Measurements from ENCODE around the gene WNK1. TPM values are rescaled to one million over a fixed set of nuclear protein-coding genes. Genes with fewer than 3 reads are reported as not detected.

WNK1 gene
- total and polyA plus RNA-seq, 12 donors: 43.5 to 408 (median 304) TPM

GRCh38 chr12:903055-903454, 150.7 kb downstream of the WNK1 start:
- 86% methylated on average over 5 of the region's 5 CpGs for WGBS, 2 donors
- Histone ChIP-seq H3K9me3 (no peaks in the 10 kb centered on the region), H3K27ac (peak overlapping the region in 1 of 10 donors; percentile 26), H3K27me3 (no peaks in the 10 kb centered on the region), H3K4me3 (no peak overlapping the region), H3K36me3 (peaks cover 3 to 100% (median 76%) of the 10 kb centered on the region in 9 donors), H3K4me1 (peaks cover 0 to 24% (median 13%) of the 10 kb centered on the region in 9 donors)
- intact Hi-C loops (cut with DNase I): no loop called here
- TF ChIP-seq, protein P1, sequence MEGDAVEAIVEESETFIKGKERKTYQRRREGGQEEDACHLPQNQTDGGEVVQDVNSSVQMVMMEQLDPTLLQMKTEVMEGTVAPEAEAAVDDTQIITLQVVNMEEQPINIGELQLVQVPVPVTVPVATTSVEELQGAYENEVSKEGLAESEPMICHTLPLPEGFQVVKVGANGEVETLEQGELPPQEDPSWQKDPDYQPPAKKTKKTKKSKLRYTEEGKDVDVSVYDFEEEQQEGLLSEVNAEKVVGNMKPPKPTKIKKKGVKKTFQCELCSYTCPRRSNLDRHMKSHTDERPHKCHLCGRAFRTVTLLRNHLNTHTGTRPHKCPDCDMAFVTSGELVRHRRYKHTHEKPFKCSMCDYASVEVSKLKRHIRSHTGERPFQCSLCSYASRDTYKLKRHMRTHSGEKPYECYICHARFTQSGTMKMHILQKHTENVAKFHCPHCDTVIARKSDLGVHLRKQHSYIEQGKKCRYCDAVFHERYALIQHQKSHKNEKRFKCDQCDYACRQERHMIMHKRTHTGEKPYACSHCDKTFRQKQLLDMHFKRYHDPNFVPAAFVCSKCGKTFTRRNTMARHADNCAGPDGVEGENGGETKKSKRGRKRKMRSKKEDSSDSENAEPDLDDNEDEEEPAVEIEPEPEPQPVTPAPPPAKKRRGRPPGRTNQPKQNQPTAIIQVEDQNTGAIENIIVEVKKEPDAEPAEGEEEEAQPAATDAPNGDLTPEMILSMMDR (IDR thresholded peaks at IDR 0.05): no peak
- DNase-seq: no peak
- no peak for ATAC-seq

GRCh38 chr12:904010-904414, 151.6 kb downstream of the WNK1 start:
- DNase-seq: no peak
- ATAC-seq: no peak
- peaks cover 0 to 100% (median 74%) of the 10 kb centered on the region in 9 donors for H3K36me3 ChIP-seq
- no peak overlapping the region for H3K4me3 ChIP-seq
- WGBS, 2 donors: 49 to 50% methylated on average over 5 of the region's 5 CpGs
- H3K9me3 ChIP-seq: no peaks in the 10 kb centered on the region
- peaks cover 0 to 24% (median 13%) of the 10 kb centered on the region in 9 donors for H3K4me1 ChIP-seq
- H3K27me3 ChIP-seq: no peaks in the 10 kb centered on the region
- TF ChIP-seq, protein P1 (IDR thresholded peaks at IDR 0.05): no peak
- H3K27ac ChIP-seq: peak overlapping the region in 1 of 10 donors; percentile 26
- intact Hi-C loops (cut with DNase I): no loop called here

GRCh38 chr12:905261-906031, 153.1 kb downstream of the WNK1 start:
- peaks cover 0 to 30% (median 17%) of the 10 kb centered on the region in 9 donors for H3K4me1 ChIP-seq
- ATAC-seq (peak in 3 of 8 donors; percentile 7 to 35 (median 12)), DNase-seq (no peak)
- H3K9me3 ChIP-seq: no peaks in the 10 kb centered on the region
- 88% methylated on average over 9 of the region's 9 CpGs for WGBS, 2 donors
- H3K27ac ChIP-seq: peak overlapping the region in 1 of 10 donors; percentile 37
- H3K27me3 ChIP-seq: no peaks in the 10 kb centered on the region
- H3K36me3 ChIP-seq: peaks cover 0 to 100% (median 68%) of the 10 kb centered on the region in 9 donors
- no peak overlapping the region for H3K4me3 ChIP-seq
- intact Hi-C loops (cut with DNase I): no loop called here
- TF ChIP-seq, protein P1 (IDR thresholded peaks at IDR 0.05): no peak

GRCh38 chr12:906062-906585, 153.7 kb downstream of the WNK1 start:
- Histone ChIP-seq H3K27ac (peak overlapping the region in 2 of 10 donors; percentile 6 to 37), H3K27me3 (no peaks in the 10 kb centered on the region), H3K4me3 (no peak overlapping the region), H3K36me3 (peaks cover 0 to 100% (median 61%) of the 10 kb centered on the region in 9 donors), H3K4me1 (peaks cover 0 to 37% (median 24%) of the 10 kb centered on the region in 9 donors), H3K9me3 (no peaks in the 10 kb centered on the region)
- peak in 1 of 8 donors; percentile 17 for ATAC-seq
- TF ChIP-seq, protein P1 (IDR thresholded peaks at IDR 0.05): no peak
- WGBS, 2 donors: 86 to 87% methylated on average over 10 of the region's 10 CpGs
- intact Hi-C loops (cut with DNase I): no loop called here
- no peak for DNase-seq
